BJ (cell line): Measurements from ENCODE around the gene MYH9. TPM values are rescaled to one million over a fixed set of nuclear protein-coding genes. Genes with fewer than 3 reads are reported as not detected.

Experiments
- CTCF ChIA-PET: fragments of 350-600 bp; formaldehyde crosslinking; extraction: SDS; loops from one replicate; lab custom pipeline; 2021; ENCODE audit warnings: antibody characterized with exemption, inconsistent platforms; lab: Yijun Ruan, JAX
- POLR2A ChIA-PET: fragments of 300-600 bp; sonication (Branson Sonifier 250); formaldehyde crosslinking; extraction: SDS; loops from one replicate; lab custom pipeline; 2021; ENCODE audit warnings: antibody characterized with exemption; lab: Charles Lee
- DNase-seq: peaks from one replicate; pipeline ENCODE4 v3.0.0-alpha.2; 2011; ENCODE audit warnings: low read depth
- H3K27me3 ChIP-seq: 2 replicates; pipeline ENCODE4 v1.6.0; 2011; ENCODE audit warnings: low read length; ENCODE audit not compliant: control insufficient read depth, insufficient read depth
- H3K36me3 ChIP-seq: 2 replicates; pipeline ENCODE4 v1.5.1; 2011; ENCODE audit warnings: low read length; ENCODE audit not compliant: control insufficient read depth, insufficient read depth
- H3K4me3 ChIP-seq: 2 replicates; pipeline ENCODE4 v1.5.1; 2011; ENCODE audit warnings: low read depth, mild to moderate bottlenecking, control low read depth, low read length
- CTCF ChIP-seq: IDR thresholded peaks from 2 replicates; pipeline ENCODE4 v1.5.1; 2011; ENCODE audit warnings: low read depth, mild to moderate bottlenecking, control low read depth, inconsistent platforms, low read length, moderate library complexity; ENCODE audit not compliant: insufficient read depth
- polyA plus RNA-seq: library from polyadenylated mRNA; depleted of rRNA; stranded (reverse); fragments of >200 nt; gene quantifications from 2 replicates; pipeline ENCODE4 v1.2.3, GENCODE V29; 2011

Gene MYH9
- polyA plus RNA-seq, 1 experiment, result 340 TPM

GRCh38 chr22:36369922-36370791, 17.6 kb downstream of the MYH9 start:
- TF ChIP-seq CTCF, result no peak
- no peaks in the 10 kb centered on the region for H3K27me3 ChIP-seq
- POLR2A ChIA-PET, result no interaction called here
- CTCF ChIA-PET, result interaction anchor here (0.8 to 3.2 kb wide), 2 partner anchors 71 to 100 kb away, joined by 3 to 10 read pairs; no protein-coding TSS in a partner anchor
- no peak for DNase-seq
- peaks cover 12% of the 10 kb centered on the region for H3K36me3 ChIP-seq
- no peak overlapping the region for H3K4me3 ChIP-seq

GRCh38 chr22:36369004-36369921, 18.5 kb downstream of the MYH9 start:
- TF ChIP-seq CTCF, result no peak
- Histone ChIP-seq H3K4me3 (no peak overlapping the region), H3K36me3 (peaks cover 8% of the 10 kb centered on the region), H3K27me3 (no peaks in the 10 kb centered on the region)
- ChIA-PET CTCF (interaction anchor here (1.1 to 3.2 kb wide), 2 partner anchors 14 to 101 kb away, joined by 3 to 10 read pairs; no protein-coding TSS in a partner anchor), POLR2A (no interaction called here)
- DNase-seq, result no peak

GRCh38 chr22:36368359-36368983, 19.3 kb downstream of the MYH9 start:
- ChIA-PET POLR2A (no interaction called here), CTCF (interaction anchor here (1.1 to 3.2 kb wide), 2 partner anchors 15 to 101 kb away, joined by 3 to 10 read pairs; no protein-coding TSS in a partner anchor)
- DNase-seq, result no peak
- TF ChIP-seq CTCF, result no peak; the same call in 1 of the 2 replicates
- H3K4me3 ChIP-seq, result no peak overlapping the region
- H3K36me3 ChIP-seq, result peaks cover 7% of the 10 kb centered on the region
- no peaks in the 10 kb centered on the region for H3K27me3 ChIP-seq

- H3K4me3 ChIP-seq, result no peak overlapping the region
- peaks cover 5% of the 10 kb centered on the region for H3K36me3 ChIP-seq
- no peaks in the 10 kb centered on the region for H3K27me3 ChIP-seq
- no peak for TF ChIP-seq CTCF
- ChIA-PET CTCF (interaction anchor here (0.9 kb wide), 2 partner anchors 40 to 102 kb away, joined by 3 to 4 read pairs; no protein-coding TSS in a partner anchor), POLR2A (interaction anchor here (1.1 kb wide), 1 partner anchor 21 kb away, joined by 3 read pairs; the partner anchor contains the start of gene MYH9)
- no peak for DNase-seq
Observed at GRCh38 chr22:36367479-36367878, 20.3 kb downstream of the MYH9 start.
